IMR-90 (cell line): ENCODE results near the gene MED26.

Experiments
- CTCF ChIP-seq: conservative IDR thresholded peaks from 2 replicates; pipeline ENCODE4 v1.5.1; 2012; ENCODE audit warnings: mild to moderate bottlenecking, low read depth, low read length, improper control_type of control experiment
- POLR2A ChIP-seq: IDR thresholded peaks from 2 replicates; pipeline ENCODE4 v1.6.1; 2012; ENCODE audit warnings: mild to moderate bottlenecking, low read depth, low read length
- RAD21 ChIP-seq: IDR thresholded peaks from 2 replicates; pipeline ENCODE4 v1.6.1; 2012; ENCODE audit warnings: low read length, improper control_type of control experiment
- USF2 ChIP-seq: fragments of 150-350 bp; IDR thresholded peaks from 2 replicates; pipeline ENCODE4 v1.6.1; 2017; ENCODE audit warnings: mild to moderate bottlenecking, antibody characterized with exemption, low read length, low read depth

GRCh38 chr19:16527971-16528521, 100.0 kb downstream of the MED26 start:
- TF ChIP-seq USF2 (no peak), POLR2A (no peak), CTCF (peak; percentile 25; the same call in 1 of the 2 replicates), RAD21 (0 out of 2 replicates have a peak, but pooled peaks have one; percentile 27)
